ENCODE data around the gene TTC21A.

- TF ChIP-seq CTCF (IDR thresholded peaks at IDR 0.05; ENCODE audit: low read depth, low read length) (no peak), MAX (IDR thresholded peaks at IDR 0.05; ENCODE audit: low read depth, low read length) (no peak), MYC (IDR thresholded peaks at IDR 0.05; ENCODE audit: low read depth, low read length) (no peak)
Observed at GRCh38 chr3:39150803-39151631, 43.5 kb downstream of the TTC21A start.
